ENCODE measurements around the gene PARD3. TPM values are rescaled to one million over a fixed set of nuclear protein-coding genes. Genes with fewer than 3 reads are reported as not detected.

PARD3 gene
- total RNA-seq, 1 donor from 2014 or later = 37.2 TPM

- H3K9me3 Mint-ChIP-seq (ENCODE audit: unreplicated experiment) = no peaks in the 10 kb centered on the region
- H3K4me1 Mint-ChIP-seq (ENCODE audit: unreplicated experiment) = peaks cover 20% of the 10 kb centered on the region
- TF ChIP-seq CTCF (IDR thresholded peaks at IDR 0.05) = no peak
- DNase-seq (ENCODE audit: extremely low spot score, unreplicated experiment) = no peak
- H3K27ac Mint-ChIP-seq (ENCODE audit: unreplicated experiment) = no peak overlapping the region
- H3K27me3 Mint-ChIP-seq (ENCODE audit: unreplicated experiment) = peaks cover 20% of the 10 kb centered on the region
- H3K36me3 Mint-ChIP-seq (ENCODE audit: unreplicated experiment) = no peaks in the 10 kb centered on the region
- H3K4me3 Mint-ChIP-seq (ENCODE audit: unreplicated experiment) = no peak overlapping the region
Observed at GRCh38 chr10:34859170-34859569, 44.1 kb upstream of the PARD3 start.

GRCh38 chr10:34858003-34858402, 42.9 kb upstream of the PARD3 start:
- Mint-ChIP-seq H3K4me1 (ENCODE audit: unreplicated experiment) (peaks cover 21% of the 10 kb centered on the region), H3K36me3 (ENCODE audit: unreplicated experiment) (no peaks in the 10 kb centered on the region), H3K4me3 (ENCODE audit: unreplicated experiment) (no peak overlapping the region), H3K27ac (ENCODE audit: unreplicated experiment) (no peak overlapping the region), H3K27me3 (ENCODE audit: unreplicated experiment) (peaks cover 17% of the 10 kb centered on the region), H3K9me3 (ENCODE audit: unreplicated experiment) (no peaks in the 10 kb centered on the region)
- no peak for DNase-seq (ENCODE audit: extremely low spot score, unreplicated experiment)
- no peak for TF ChIP-seq CTCF (IDR thresholded peaks at IDR 0.05)

- Mint-ChIP-seq H3K27me3 (ENCODE audit: unreplicated experiment) (peaks cover 23% of the 10 kb centered on the region), H3K9me3 (ENCODE audit: unreplicated experiment) (no peaks in the 10 kb centered on the region), H3K27ac (ENCODE audit: unreplicated experiment) (peak overlapping the region; percentile 55), H3K4me3 (ENCODE audit: unreplicated experiment) (peak overlapping the region; percentile 37), H3K36me3 (ENCODE audit: unreplicated experiment) (no peaks in the 10 kb centered on the region), H3K4me1 (ENCODE audit: unreplicated experiment) (peaks cover 5% of the 10 kb centered on the region)
- DNase-seq (ENCODE audit: extremely low spot score, unreplicated experiment) = no peak
- TF ChIP-seq CTCF (IDR thresholded peaks at IDR 0.05) = no peak
Observed at GRCh38 chr10:34854147-34854601, 39.1 kb upstream of the PARD3 start.

GRCh38 chr10:34853357-34853756, 38.3 kb upstream of the PARD3 start:
- Mint-ChIP-seq H3K36me3 (ENCODE audit: unreplicated experiment) (no peaks in the 10 kb centered on the region), H3K4me3 (ENCODE audit: unreplicated experiment) (no peak overlapping the region), H3K9me3 (ENCODE audit: unreplicated experiment) (no peaks in the 10 kb centered on the region), H3K4me1 (ENCODE audit: unreplicated experiment) (peaks cover 5% of the 10 kb centered on the region), H3K27me3 (ENCODE audit: unreplicated experiment) (peaks cover 23% of the 10 kb centered on the region), H3K27ac (ENCODE audit: unreplicated experiment) (no peak overlapping the region)
- DNase-seq (ENCODE audit: extremely low spot score, unreplicated experiment) = no peak
- TF ChIP-seq CTCF (IDR thresholded peaks at IDR 0.05) = no peak

- Mint-ChIP-seq H3K4me3 (ENCODE audit: unreplicated experiment) (no peak overlapping the region), H3K27ac (ENCODE audit: unreplicated experiment) (no peak overlapping the region), H3K9me3 (ENCODE audit: unreplicated experiment) (no peaks in the 10 kb centered on the region), H3K36me3 (ENCODE audit: unreplicated experiment) (no peaks in the 10 kb centered on the region), H3K4me1 (ENCODE audit: unreplicated experiment) (peaks cover 5% of the 10 kb centered on the region), H3K27me3 (ENCODE audit: unreplicated experiment) (peaks cover 11% of the 10 kb centered on the region)
- no peak for DNase-seq (ENCODE audit: extremely low spot score, unreplicated experiment)
- no peak for TF ChIP-seq CTCF (IDR thresholded peaks at IDR 0.05)
Observed at GRCh38 chr10:34850558-34850957, 35.5 kb upstream of the PARD3 start.
